Liver (tissue), 9 donors: ENCODE results near the gene SLC44A1. TPM values are rescaled to one million over a fixed set of nuclear protein-coding genes. Genes with fewer than 3 reads are reported as not detected.
A peak's percentile ranks its signal among the peaks of the same experiment; 100 is the strongest.

Experiments used
- DNase-seq: peaks from one replicate; pipeline ENCODE4 v3.0.0-alpha.2; 2017; ENCODE audit warnings: low spot score
- H3K27ac ChIP-seq, 2 donors: one replicate each; pipeline ENCODE4 v1.7.0; 2013; ENCODE audit warnings: inconsistent platforms in 2 of 2, low read length in 2 of 2, control low read depth in 1 of 2, low read depth in 1 of 2, mild to moderate bottlenecking in 1 of 2
- H3K27me3 ChIP-seq, 4 donors: one replicate each; pipeline versions ENCODE4 v1.6.1 to v1.7.0; 2013; ENCODE audit warnings: low read length in 3 of 4, inconsistent platforms in 1 of 4, mild to moderate bottlenecking in 1 of 4, moderate library complexity in 1 of 4; ENCODE audit not compliant: control insufficient read depth in 4 of 4, insufficient read depth in 4 of 4
- H3K36me3 ChIP-seq, 4 donors: one replicate each; pipeline versions ENCODE4 v1.6.1 to v1.7.0; 2013; ENCODE audit warnings: low read length in 3 of 4, mild to moderate bottlenecking in 3 of 4, low read depth in 1 of 4, moderate library complexity in 1 of 4; ENCODE audit not compliant: control insufficient read depth in 4 of 4, insufficient read depth in 3 of 4
- H3K4me1 ChIP-seq, 4 donors: one replicate each; pipeline versions ENCODE4 v1.6.1 to v1.7.0; 2013; ENCODE audit warnings: low read length in 3 of 4, mild to moderate bottlenecking in 3 of 4, moderate library complexity in 1 of 4; ENCODE audit not compliant: control insufficient read depth in 4 of 4, insufficient read depth in 4 of 4
- H3K4me3 ChIP-seq, 3 donors: one replicate each; pipeline versions ENCODE4 v1.6.1 to v1.7.0; 2013; ENCODE audit warnings: low read length in 3 of 3, control low read depth in 1 of 3, low read depth in 1 of 3, mild to moderate bottlenecking in 1 of 3
- H3K9ac ChIP-seq, 2 donors: one replicate each; pipeline ENCODE4 v1.7.0; 2013; ENCODE audit warnings: low read length in 2 of 2, mild to moderate bottlenecking in 2 of 2, moderate library complexity in 2 of 2, control low read depth in 1 of 2, low read depth in 1 of 2
- H3K9me3 ChIP-seq, 4 donors: one replicate each; pipeline versions ENCODE4 v1.6.1 to v1.7.0; 2013; ENCODE audit warnings: low read length in 3 of 4; ENCODE audit not compliant: control insufficient read depth in 4 of 4
- ATF3 ChIP-seq: IDR thresholded peaks from 2 replicates; pipeline ENCODE4 v1.6.1; 2016; ENCODE audit warnings: antibody characterized with exemption
- CTCF ChIP-seq: fragments of 150-350 bp; IDR thresholded peaks from 2 replicates; pipeline ENCODE4 v1.5.1; 2017; ENCODE audit warnings: improper control_type of control experiment, low read depth, low read length; ENCODE audit not compliant: missing input control
- EGR1 ChIP-seq, 2 donors: IDR thresholded peaks; 2 replicates each; pipeline ENCODE4 v1.6.1; 2016 to 2018; ENCODE audit warnings: antibody characterized with exemption in 2 of 2, low read depth in 2 of 2
- FOXA1 ChIP-seq: IDR thresholded peaks from 2 replicates; pipeline ENCODE4 v1.6.1; 2016; ENCODE audit warnings: antibody characterized with exemption
- FOXA2 ChIP-seq: IDR thresholded peaks from 2 replicates; pipeline ENCODE4 v1.6.1; 2016; ENCODE audit warnings: antibody characterized with exemption
- GABPA ChIP-seq, 2 donors: IDR thresholded peaks in 1 of 2; conservative IDR thresholded peaks in 1 of 2; 2 replicates each; pipeline ENCODE4 v1.6.1; 2016; ENCODE audit warnings: antibody characterized with exemption in 2 of 2, mild to moderate bottlenecking in 1 of 2, moderate library complexity in 1 of 2
- HNF4A ChIP-seq, 2 donors: conservative IDR thresholded peaks; 2 replicates each; pipeline ENCODE4 v1.6.1; 2016; ENCODE audit warnings: antibody characterized with exemption in 2 of 2, mild to moderate bottlenecking in 2 of 2
- HNF4G ChIP-seq: IDR thresholded peaks from 2 replicates; pipeline ENCODE4 v1.6.1; 2016; ENCODE audit warnings: antibody characterized with exemption
- JUND ChIP-seq, 2 donors: IDR thresholded peaks; 2 replicates each; pipeline ENCODE4 v1.6.1; 2016; ENCODE audit warnings: antibody characterized with exemption in 2 of 2
- MAX ChIP-seq: IDR thresholded peaks from 2 replicates; pipeline ENCODE4 v1.6.1; 2016; ENCODE audit warnings: antibody characterized with exemption
- NR2F2 ChIP-seq: IDR thresholded peaks from 2 replicates; pipeline ENCODE4 v1.6.1; 2016; ENCODE audit warnings: antibody characterized with exemption
- RAD21 ChIP-seq, 2 donors: IDR thresholded peaks; 2 replicates each; pipeline ENCODE4 v1.6.1; 2016; ENCODE audit warnings: antibody characterized with exemption in 2 of 2, mild to moderate bottlenecking in 2 of 2
- RXRA ChIP-seq, 2 donors: IDR thresholded peaks; 2 replicates each; pipeline ENCODE4 v1.6.1; 2017 to 2018; ENCODE audit warnings: antibody characterized with exemption in 2 of 2, mild to moderate bottlenecking in 1 of 2
- SP1 ChIP-seq: IDR thresholded peaks from 2 replicates; pipeline ENCODE4 v1.6.1; 2018; ENCODE audit warnings: antibody characterized with exemption, mild to moderate bottlenecking
- TAF1 ChIP-seq: conservative IDR thresholded peaks from 2 replicates; pipeline ENCODE4 v1.6.1; 2016; ENCODE audit warnings: antibody characterized with exemption, mild to moderate bottlenecking
- YY1 ChIP-seq: IDR thresholded peaks from 2 replicates; pipeline ENCODE4 v1.6.1; 2016; ENCODE audit warnings: antibody characterized with exemption, mild to moderate bottlenecking
- WGBS: extraction: QIAGEN DNeasy Blood & Tissue Kit; methylation state at CpG from one replicate; pipeline ENCODE4 v1.1.7; 2013; 5-methylcytosine and 5-hydroxymethylcytosine counted together
- polyA plus RNA-seq, 2 donors: library from polyadenylated mRNA; stranded (reverse) in 1 of 2; unstranded in 1 of 2; fragments of 200-250 nt in 1 of 2; fragments of >200 nt in 1 of 2; fragmentation: Nextera tagmentation in 1 of 2; extraction: Ambion mirVana in 1 of 2; gene quantifications; one replicate each; pipeline versions ENCODE4 v1.2.1 to v1.2.3, GENCODE V29; 2013 to 2015
- total RNA-seq, 2 donors: library from RNA; depleted of rRNA; stranded (reverse); fragments of >200 nt; gene quantifications; one replicate each; pipeline ENCODE4 v1.2.3, GENCODE V29; 2014
- TF ChIP-seq, protein P1 (sequence below): IDR thresholded peaks from 2 replicates; pipeline ENCODE4 v1.6.1; 2016; ENCODE audit warnings: antibody characterized with exemption
- TF ChIP-seq, protein P2 (sequence below): IDR thresholded peaks from 2 replicates; pipeline ENCODE4 v1.6.1; 2016; ENCODE audit warnings: antibody characterized with exemption, mild to moderate bottlenecking
- donor health status: healthy.
- donor health status: healthy.
- donor health status: healthy.
- donor health status: healthy.
- donor health status: healthy.

The SLC44A1 gene
- total RNA-seq (10 to 100 TPM; 46.4 to 73.1 TPM), polyA plus RNA-seq (10 to 100 TPM; 18.1 to 59.9 TPM)

GRCh38 chr9:105244003-105244733 lies at the start of gene SLC44A1:
Gene SLC44A1 (plus strand): TSS chr9:105244651. CDS start chr9:105244869, 218 bp downstream.
- Histone ChIP-seq H3K4me3 (peak within 1 kb of the TSS; percentile 83 to 98 (median 88)), H3K27ac (peak within 1 kb of the TSS; percentile 75 to 91), H3K9ac (peak within 1 kb of the TSS; percentile 75 to 85), H3K4me1 (peaks cover 4 to 16% (median 11%) of the 10 kb centered on the region in 4 donors), H3K27me3 (no peaks in the 10 kb centered on the region), H3K9me3 (no peaks in the 10 kb centered on the region), H3K36me3 (no peaks in the 10 kb centered on the region)
- peak; percentile 92 for DNase-seq
- no peak for TF ChIP-seq ATF3
- TF ChIP-seq, protein P1, sequence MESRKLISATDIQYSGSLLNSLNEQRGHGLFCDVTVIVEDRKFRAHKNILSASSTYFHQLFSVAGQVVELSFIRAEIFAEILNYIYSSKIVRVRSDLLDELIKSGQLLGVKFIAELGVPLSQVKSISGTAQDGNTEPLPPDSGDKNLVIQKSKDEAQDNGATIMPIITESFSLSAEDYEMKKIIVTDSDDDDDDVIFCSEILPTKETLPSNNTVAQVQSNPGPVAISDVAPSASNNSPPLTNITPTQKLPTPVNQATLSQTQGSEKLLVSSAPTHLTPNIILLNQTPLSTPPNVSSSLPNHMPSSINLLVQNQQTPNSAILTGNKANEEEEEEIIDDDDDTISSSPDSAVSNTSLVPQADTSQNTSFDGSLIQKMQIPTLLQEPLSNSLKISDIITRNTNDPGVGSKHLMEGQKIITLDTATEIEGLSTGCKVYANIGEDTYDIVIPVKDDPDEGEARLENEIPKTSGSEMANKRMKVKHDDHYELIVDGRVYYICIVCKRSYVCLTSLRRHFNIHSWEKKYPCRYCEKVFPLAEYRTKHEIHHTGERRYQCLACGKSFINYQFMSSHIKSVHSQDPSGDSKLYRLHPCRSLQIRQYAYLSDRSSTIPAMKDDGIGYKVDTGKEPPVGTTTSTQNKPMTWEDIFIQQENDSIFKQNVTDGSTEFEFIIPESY: no peak
- TF ChIP-seq, protein P2, sequence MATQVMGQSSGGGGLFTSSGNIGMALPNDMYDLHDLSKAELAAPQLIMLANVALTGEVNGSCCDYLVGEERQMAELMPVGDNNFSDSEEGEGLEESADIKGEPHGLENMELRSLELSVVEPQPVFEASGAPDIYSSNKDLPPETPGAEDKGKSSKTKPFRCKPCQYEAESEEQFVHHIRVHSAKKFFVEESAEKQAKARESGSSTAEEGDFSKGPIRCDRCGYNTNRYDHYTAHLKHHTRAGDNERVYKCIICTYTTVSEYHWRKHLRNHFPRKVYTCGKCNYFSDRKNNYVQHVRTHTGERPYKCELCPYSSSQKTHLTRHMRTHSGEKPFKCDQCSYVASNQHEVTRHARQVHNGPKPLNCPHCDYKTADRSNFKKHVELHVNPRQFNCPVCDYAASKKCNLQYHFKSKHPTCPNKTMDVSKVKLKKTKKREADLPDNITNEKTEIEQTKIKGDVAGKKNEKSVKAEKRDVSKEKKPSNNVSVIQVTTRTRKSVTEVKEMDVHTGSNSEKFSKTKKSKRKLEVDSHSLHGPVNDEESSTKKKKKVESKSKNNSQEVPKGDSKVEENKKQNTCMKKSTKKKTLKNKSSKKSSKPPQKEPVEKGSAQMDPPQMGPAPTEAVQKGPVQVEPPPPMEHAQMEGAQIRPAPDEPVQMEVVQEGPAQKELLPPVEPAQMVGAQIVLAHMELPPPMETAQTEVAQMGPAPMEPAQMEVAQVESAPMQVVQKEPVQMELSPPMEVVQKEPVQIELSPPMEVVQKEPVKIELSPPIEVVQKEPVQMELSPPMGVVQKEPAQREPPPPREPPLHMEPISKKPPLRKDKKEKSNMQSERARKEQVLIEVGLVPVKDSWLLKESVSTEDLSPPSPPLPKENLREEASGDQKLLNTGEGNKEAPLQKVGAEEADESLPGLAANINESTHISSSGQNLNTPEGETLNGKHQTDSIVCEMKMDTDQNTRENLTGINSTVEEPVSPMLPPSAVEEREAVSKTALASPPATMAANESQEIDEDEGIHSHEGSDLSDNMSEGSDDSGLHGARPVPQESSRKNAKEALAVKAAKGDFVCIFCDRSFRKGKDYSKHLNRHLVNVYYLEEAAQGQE: no peak
- TF ChIP-seq RXRA (IDR thresholded peaks at IDR 0.05): peak; percentile 49 to 57
- no peak for TF ChIP-seq HNF4G
- TF ChIP-seq YY1: peak; percentile 63
- no peak for TF ChIP-seq JUND (IDR thresholded peaks at IDR 0.05)
- TF ChIP-seq FOXA1: no peak
- no peak for TF ChIP-seq FOXA2
- peak; percentile 80 for TF ChIP-seq SP1
- TF ChIP-seq TAF1: no peak
- peak in 1 of 2 donors; percentile 48 for TF ChIP-seq HNF4A (conservative IDR thresholded peaks at IDR 0.05)
- TF ChIP-seq EGR1 (IDR thresholded peaks at IDR 0.05; ENCODE audit: low read depth in 2 of 2): peak in 1 of 2 donors; percentile 37
- peak; percentile 53 for TF ChIP-seq NR2F2
- peak; percentile 71 for TF ChIP-seq MAX
- TF ChIP-seq GABPA (IDR thresholded peaks at IDR 0.05 in 1 of 2, conservative IDR thresholded peaks at IDR 0.05 in 1 of 2): peak; percentile 49 to 75
- TF ChIP-seq CTCF: no peak
- peak; percentile 44 to 72 for TF ChIP-seq RAD21 (IDR thresholded peaks at IDR 0.05)
- 2% methylated on average over 63 of the region's 63 CpGs for WGBS
